Adipocyte (in vitro differentiated cells): Measurements from ENCODE around the gene CLASP2.

Experiments
- DNase-seq: peaks from one replicate; pipeline ENCODE4 v3.0.0-alpha.2; 2015; ENCODE audit warnings: low read depth
- H3K27me3 ChIP-seq: replicated peaks from 2 replicates; pipeline ENCODE4 v1.7.0; 2013; ENCODE audit warnings: mild to moderate bottlenecking, low read length, moderate library complexity; ENCODE audit not compliant: control insufficient read depth, insufficient read depth
- H3K36me3 ChIP-seq: 2 replicates; pipeline ENCODE4 v1.7.0; 2013; ENCODE audit warnings: low read length, mild to moderate bottlenecking, moderate library complexity; ENCODE audit not compliant: control insufficient read depth, insufficient read depth, severe bottlenecking
- H3K4me1 ChIP-seq: 2 replicates; pipeline ENCODE4 v1.7.0; 2013; ENCODE audit warnings: mild to moderate bottlenecking, low read length, moderate library complexity; ENCODE audit not compliant: control insufficient read depth, insufficient read depth
- H3K4me3 ChIP-seq: 2 replicates; pipeline ENCODE4 v1.7.0; 2013; ENCODE audit warnings: mild to moderate bottlenecking, low read length, moderate library complexity
- H3K9ac ChIP-seq: 2 replicates; pipeline ENCODE4 v1.7.0; 2013; ENCODE audit warnings: mild to moderate bottlenecking, low read length, moderate library complexity
- H3K9me3 ChIP-seq: 2 replicates; pipeline ENCODE4 v1.7.0; 2013; ENCODE audit warnings: mild to moderate bottlenecking, low read length, moderate library complexity; ENCODE audit not compliant: control insufficient read depth

The CLASP2 gene

DNA sequence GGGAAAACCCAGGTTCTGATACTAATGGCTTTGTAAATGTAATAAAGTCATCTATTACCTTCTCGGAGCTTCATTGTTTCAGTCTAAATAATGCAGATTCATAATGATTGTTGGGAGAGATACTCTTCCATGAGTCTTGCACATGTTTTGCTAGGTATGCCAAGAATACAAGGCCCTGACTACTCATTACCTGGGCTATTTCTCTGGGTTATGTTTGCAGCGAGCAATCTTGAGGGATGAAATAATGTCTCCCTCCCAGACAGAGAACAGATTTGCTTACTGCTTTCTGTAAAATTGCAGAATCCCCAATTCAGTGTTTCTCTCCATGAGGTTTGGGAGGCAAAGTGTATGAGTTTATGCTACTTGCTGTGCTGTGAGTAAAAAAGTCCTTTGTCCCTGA is 6.2 kb upstream of the CLASP2 start:
- Histone ChIP-seq H3K36me3 (no peaks in the 10 kb centered on the region), H3K4me1 (peaks cover 14% of the 10 kb centered on the region), H3K4me3 (no peak overlapping the region), H3K9me3 (no peaks in the 10 kb centered on the region), H3K9ac (no peak overlapping the region), H3K27me3 (no peaks in the 10 kb centered on the region)
- no peak for DNase-seq

DNA sequence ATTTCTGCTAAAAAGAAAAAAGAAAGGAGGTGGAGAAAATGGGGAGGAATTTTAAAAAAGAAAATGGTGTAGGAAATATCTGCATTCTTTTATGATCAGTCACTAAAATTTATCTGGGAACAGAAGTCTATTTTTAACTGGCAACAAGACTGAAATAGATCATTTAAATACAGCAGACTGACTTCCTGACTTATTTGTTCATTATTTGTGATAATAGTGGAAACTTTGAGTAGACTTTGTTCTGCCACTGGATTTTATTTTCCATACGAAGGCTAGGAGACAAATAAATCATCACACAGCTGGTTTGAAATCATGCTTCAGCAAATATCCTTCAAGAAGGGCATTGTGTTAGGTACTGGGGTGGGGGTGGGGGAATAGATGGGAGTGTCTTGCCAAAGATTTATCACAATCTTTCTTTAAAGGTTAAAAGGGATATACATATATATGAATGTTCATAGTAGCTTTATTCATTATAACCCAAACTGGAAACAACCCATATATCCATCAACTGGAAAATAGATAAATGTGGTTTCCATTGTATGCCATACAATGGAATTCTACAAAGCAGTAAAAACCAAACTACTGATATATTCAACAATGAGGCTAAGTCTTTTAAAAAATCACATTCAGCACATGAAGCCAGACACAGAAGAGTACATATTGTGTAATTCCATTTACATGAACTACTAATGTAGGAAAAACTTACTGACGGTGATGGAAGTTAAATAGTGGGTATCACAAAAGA is 4.7 kb upstream of the CLASP2 start:
- Histone ChIP-seq H3K9me3 (no peaks in the 10 kb centered on the region), H3K4me3 (peak overlapping the region; percentile 57), H3K4me1 (peaks cover 14% of the 10 kb centered on the region), H3K27me3 (no peaks in the 10 kb centered on the region), H3K36me3 (no peaks in the 10 kb centered on the region), H3K9ac (peak overlapping the region; percentile 43)
- DNase-seq, result peak; percentile 42

DNA sequence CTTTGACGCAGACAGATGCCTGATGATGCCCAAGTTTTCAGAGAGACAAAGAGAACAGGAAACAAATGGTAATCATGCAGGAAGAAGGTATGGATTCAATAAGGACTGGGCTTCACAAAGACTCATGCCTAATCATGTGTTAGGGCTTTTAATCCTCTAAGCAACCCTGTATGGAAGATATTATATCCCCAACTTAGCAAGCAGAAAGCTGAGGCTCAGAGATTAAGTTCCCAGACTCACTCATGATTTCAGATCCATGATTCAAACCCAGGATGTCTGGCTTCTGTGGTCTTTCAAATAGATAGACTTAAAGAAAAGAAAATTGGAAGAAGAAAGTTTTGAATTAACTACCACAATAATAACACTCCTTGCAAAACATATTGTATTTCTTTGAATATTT is 4.1 kb upstream of the CLASP2 start:
- no peaks in the 10 kb centered on the region for H3K36me3 ChIP-seq
- H3K9me3 ChIP-seq, result no peaks in the 10 kb centered on the region
- no peak for DNase-seq
- H3K4me3 ChIP-seq, result peak overlapping the region; percentile 57
- no peaks in the 10 kb centered on the region for H3K27me3 ChIP-seq
- H3K9ac ChIP-seq, result peak overlapping the region; percentile 70
- H3K4me1 ChIP-seq, result peaks cover 14% of the 10 kb centered on the region

DNA sequence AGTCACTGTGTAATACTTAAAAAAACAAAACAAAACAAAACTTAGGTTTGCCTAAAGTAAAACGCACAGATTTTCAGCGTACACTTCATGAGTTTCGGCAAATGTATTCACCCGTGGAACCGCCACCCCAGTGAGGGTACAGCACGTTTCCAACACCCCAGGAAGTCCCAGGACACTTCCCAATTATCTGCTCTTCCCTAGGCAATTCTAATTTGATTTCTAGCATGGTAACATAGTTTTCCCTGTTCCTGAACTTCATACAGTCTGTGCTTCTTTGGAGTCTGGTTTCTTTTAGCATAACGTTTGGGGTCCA is 497 bp upstream of the CLASP2 start:
- H3K9ac ChIP-seq, result peak overlapping the region; percentile 91
- DNase-seq, result no peak
- peaks cover 23% of the 10 kb centered on the region for H3K4me1 ChIP-seq
- no peaks in the 10 kb centered on the region for H3K27me3 ChIP-seq
- H3K4me3 ChIP-seq, result peak overlapping the region; percentile 91
- no peaks in the 10 kb centered on the region for H3K36me3 ChIP-seq
- H3K9me3 ChIP-seq, result no peaks in the 10 kb centered on the region

DNA sequence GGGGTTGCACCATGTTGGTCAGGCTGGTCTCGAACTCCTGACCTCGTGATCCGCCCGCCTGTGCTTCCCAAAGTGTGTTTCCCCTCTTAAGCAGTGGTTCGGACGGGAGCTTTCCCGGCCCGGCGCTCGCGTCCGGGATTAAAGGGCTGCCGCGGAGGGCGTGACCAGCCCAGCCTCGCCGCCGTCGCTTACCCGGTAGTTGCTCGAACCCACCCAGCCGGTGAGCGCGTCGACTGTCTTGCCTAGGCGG is 513 bp downstream of the CLASP2 start:
- peak overlapping the region; percentile 91 for H3K4me3 ChIP-seq
- H3K4me1 ChIP-seq, result peaks cover 18% of the 10 kb centered on the region
- peak overlapping the region; percentile 91 for H3K9ac ChIP-seq
- H3K36me3 ChIP-seq, result no peaks in the 10 kb centered on the region
- DNase-seq, result peak; percentile 82
- H3K27me3 ChIP-seq, result no peaks in the 10 kb centered on the region
- H3K9me3 ChIP-seq, result no peaks in the 10 kb centered on the region

DNA sequence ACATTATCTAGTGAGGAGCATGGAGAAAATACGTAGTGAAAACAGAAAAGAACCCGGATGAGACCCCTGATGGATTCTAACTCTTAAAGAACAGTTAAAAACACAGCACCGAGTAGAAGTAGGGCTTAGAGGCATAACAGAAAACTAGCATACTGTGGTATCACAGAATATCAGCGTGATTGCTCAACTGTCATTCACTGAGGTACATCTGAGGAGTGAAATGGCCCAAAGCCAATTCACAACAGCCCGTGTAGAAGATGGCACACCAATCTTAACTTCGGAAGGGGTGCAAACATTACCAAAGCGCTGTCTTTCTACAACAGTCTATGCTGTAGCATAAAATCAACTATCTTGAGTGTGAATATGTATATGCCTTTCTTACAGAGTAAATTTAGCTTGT is 1.8 kb downstream of the CLASP2 start:
- Histone ChIP-seq H3K4me3 (peak overlapping the region; percentile 91), H3K27me3 (no peaks in the 10 kb centered on the region), H3K4me1 (peaks cover 9% of the 10 kb centered on the region), H3K36me3 (no peaks in the 10 kb centered on the region), H3K9ac (peak overlapping the region; percentile 91), H3K9me3 (no peaks in the 10 kb centered on the region)
- no peak for DNase-seq

DNA sequence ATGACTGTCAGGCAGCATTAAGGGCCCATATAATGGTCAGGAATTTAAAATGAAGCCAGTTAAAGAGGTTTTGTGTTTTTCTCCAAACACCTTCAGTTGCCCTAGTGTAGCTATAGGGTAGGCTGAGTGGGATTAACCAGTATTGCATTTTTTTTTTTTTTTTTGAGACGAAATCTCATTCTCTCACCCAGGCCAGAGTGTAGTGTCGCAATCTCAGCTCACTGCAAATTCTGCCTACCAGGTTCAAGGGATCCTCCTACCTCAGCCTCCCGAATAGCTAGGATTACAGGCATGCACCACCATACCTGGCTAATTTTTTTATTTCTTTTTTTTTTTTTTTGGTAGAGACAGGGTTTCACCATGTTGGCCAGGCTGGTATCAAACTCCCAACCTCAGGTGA is 7.0 kb downstream of the CLASP2 start:
- Histone ChIP-seq H3K9ac (no peak overlapping the region), H3K4me1 (peaks cover 3% of the 10 kb centered on the region), H3K27me3 (no peaks in the 10 kb centered on the region), H3K9me3 (no peaks in the 10 kb centered on the region), H3K36me3 (no peaks in the 10 kb centered on the region), H3K4me3 (no peak overlapping the region)
- DNase-seq, result no peak

DNA sequence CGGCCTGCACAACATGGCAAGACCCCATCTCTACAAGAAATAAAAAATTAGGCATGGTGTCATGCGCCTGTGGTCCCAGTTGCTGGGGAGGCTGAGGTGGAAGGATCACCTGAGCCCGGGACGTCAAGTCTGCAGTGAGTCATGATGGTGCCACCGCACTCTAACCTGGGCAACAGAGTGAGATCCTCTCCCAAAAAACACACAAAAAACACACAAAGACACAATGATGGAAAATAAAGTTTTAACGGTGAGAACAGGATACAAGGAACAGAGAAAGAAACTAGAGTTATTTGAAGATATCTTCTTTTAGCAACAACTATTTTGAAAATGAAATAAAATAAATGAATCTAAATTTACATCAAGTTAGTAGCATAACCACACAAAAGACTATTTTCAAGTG is 12.0 kb downstream of the CLASP2 start:
- no peak overlapping the region for H3K9ac ChIP-seq
- no peak for DNase-seq
- H3K4me1 ChIP-seq, result no peaks in the 10 kb centered on the region
- H3K36me3 ChIP-seq, result no peaks in the 10 kb centered on the region
- H3K9me3 ChIP-seq, result peaks cover 11% of the 10 kb centered on the region
- H3K4me3 ChIP-seq, result no peak overlapping the region
- no peaks in the 10 kb centered on the region for H3K27me3 ChIP-seq

DNA sequence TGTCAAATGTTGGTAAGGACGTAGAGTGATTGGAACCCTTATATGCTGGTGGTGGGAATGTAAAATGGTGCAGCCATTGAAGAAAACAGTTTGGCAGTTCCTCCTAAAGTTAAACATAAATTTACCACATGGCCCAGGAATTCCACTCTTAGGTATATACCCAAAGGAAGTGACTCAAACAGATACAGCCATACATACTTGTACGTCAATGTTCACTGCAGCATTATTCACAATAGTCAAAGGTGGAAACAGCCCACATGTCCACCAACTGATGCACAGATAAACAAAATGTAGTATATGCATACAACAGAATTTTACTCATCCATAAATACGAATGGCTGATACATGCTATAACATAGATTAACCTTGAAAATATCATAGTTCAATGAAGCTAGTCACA is 13.2 kb downstream of the CLASP2 start:
- no peak overlapping the region for H3K9ac ChIP-seq
- no peaks in the 10 kb centered on the region for H3K4me1 ChIP-seq
- no peaks in the 10 kb centered on the region for H3K36me3 ChIP-seq
- H3K4me3 ChIP-seq, result no peak overlapping the region
- no peak for DNase-seq
- H3K27me3 ChIP-seq, result no peaks in the 10 kb centered on the region
- H3K9me3 ChIP-seq, result peaks cover 11% of the 10 kb centered on the region

DNA sequence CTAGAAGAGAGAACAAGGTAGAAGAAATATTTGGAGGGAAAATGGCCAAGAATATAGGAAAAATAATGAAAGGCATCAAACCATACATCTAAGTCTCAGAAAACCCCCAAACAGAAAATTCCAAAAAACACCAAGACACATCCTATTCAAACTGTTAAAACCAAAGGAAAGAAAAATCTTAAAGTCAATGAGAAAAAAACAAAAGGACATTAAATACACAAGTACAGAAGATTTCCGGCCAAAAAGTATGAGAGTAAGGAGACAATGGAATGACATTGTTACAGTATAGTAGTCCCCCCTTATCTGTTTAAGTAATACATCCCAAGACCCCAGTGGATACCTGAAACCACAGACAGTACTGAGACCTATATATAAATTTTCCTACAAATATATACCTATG is 18.8 kb downstream of the CLASP2 start:
- no peak overlapping the region for H3K4me3 ChIP-seq
- H3K9me3 ChIP-seq, result peaks cover 21% of the 10 kb centered on the region
- H3K9ac ChIP-seq, result no peak overlapping the region
- DNase-seq, result no peak
- no peaks in the 10 kb centered on the region for H3K4me1 ChIP-seq
- H3K36me3 ChIP-seq, result no peaks in the 10 kb centered on the region
- H3K27me3 ChIP-seq, result no peaks in the 10 kb centered on the region

DNA sequence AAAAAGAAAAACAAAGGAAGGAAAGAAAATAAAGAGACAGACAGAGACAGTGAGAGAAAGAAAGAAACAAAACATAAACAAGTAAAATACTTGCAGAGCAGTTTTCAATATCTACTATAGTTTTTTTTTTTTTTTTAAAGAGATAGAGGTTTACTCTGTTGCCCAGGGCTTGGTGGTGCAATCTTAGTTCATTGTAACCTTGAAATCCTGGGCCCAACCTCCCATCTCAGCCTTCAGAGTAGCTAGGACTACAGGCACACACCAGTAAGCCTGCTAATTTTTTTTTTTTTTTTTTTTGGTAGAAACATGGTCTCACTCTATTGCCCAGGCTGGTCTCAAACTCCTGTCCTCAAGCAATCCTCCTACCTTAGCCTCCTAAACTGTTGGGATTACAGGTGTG is 23.1 kb downstream of the CLASP2 start:
- Histone ChIP-seq H3K9ac (no peak overlapping the region), H3K9me3 (peaks cover 10% of the 10 kb centered on the region), H3K4me3 (no peak overlapping the region), H3K36me3 (peaks cover 3% of the 10 kb centered on the region), H3K27me3 (no peaks in the 10 kb centered on the region), H3K4me1 (no peaks in the 10 kb centered on the region)
- no peak for DNase-seq

DNA sequence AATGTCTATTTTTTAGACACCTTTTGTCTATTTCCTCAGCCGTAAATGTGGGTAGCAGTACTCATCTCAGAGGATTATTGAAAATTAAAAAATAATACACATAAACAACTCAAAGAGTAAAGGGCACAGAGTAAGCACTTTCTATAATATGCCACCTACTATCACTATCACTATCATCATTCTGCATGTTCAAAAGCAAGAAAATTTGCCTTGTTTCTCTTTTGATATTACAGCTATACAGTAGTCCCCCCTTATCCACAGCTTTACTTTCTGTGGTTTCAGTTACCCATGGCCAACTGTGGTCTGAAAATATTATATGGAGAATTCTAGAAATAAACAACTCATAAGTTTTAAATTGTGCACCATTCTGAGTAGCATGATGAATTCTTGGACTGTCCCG is 27.7 kb downstream of the CLASP2 start:
- Histone ChIP-seq H3K9ac (no peak overlapping the region), H3K9me3 (no peaks in the 10 kb centered on the region), H3K27me3 (no peaks in the 10 kb centered on the region), H3K4me1 (peaks cover 12% of the 10 kb centered on the region), H3K36me3 (peaks cover 12% of the 10 kb centered on the region), H3K4me3 (no peak overlapping the region)
- DNase-seq, result no peak
